ENCODE measurements around the gene HNRNPM. TPM values are rescaled to one million over a fixed set of nuclear protein-coding genes. Genes with fewer than 3 reads are reported as not detected.
A peak's percentile ranks its signal among the peaks of the same experiment; 100 is the strongest.
"Not testable (repeated sequence)": the region's sequence is repeated elsewhere in the genome, so short reads cannot be mapped to it uniquely, and the experiment has no call there.

Gene HNRNPM
- total RNA-seq, 2 donors from 2014 or later = 155 to 289 TPM

GRCh38 chr19:8512115-8512967, 67.6 kb downstream of the HNRNPM start:
- Mint-ChIP-seq H3K9me3 (no peaks in the 10 kb centered on the region), H3K4me3 (peak overlapping the region; percentile 97), H3K27me3 (no peaks in the 10 kb centered on the region), H3K36me3 (ENCODE audit: low read depth) (peaks cover 6% of the 10 kb centered on the region), H3K4me1 (peaks cover 15% of the 10 kb centered on the region), H3K27ac (no peak overlapping the region)
- ATAC-seq (replicated peaks) = no peak

- H3K27me3 Mint-ChIP-seq = no peaks in the 10 kb centered on the region
- H3K4me3 Mint-ChIP-seq = peak overlapping the region; percentile 97
- peaks cover 6% of the 10 kb centered on the region for H3K36me3 Mint-ChIP-seq (ENCODE audit: low read depth)
- H3K4me1 Mint-ChIP-seq = peaks cover 22% of the 10 kb centered on the region
- no peaks in the 10 kb centered on the region for H3K9me3 Mint-ChIP-seq
- ATAC-seq (replicated peaks) = no peak
- H3K27ac Mint-ChIP-seq = peak overlapping the region; percentile 98
These were observed 68.4 kb downstream of the HNRNPM start for GRCh38 chr19:8513036-8513686.

GRCh38 chr19:8513687-8514504, 69.1 kb downstream of the HNRNPM start, which contains the start of gene ZNF414:
ZNF414 (minus strand) TSS chr19:8514167; CDS start chr19:8514046, 121 bp downstream.
- ATAC-seq (replicated peaks) = peak; percentile 89
- Mint-ChIP-seq H3K27ac (peak within 1 kb of the TSS; percentile 98), H3K4me1 (peaks cover 27% of the 10 kb centered on the region), H3K9me3 (no peaks in the 10 kb centered on the region), H3K4me3 (peak within 1 kb of the TSS; percentile 97), H3K36me3 (ENCODE audit: low read depth) (peaks cover 6% of the 10 kb centered on the region), H3K27me3 (no peaks in the 10 kb centered on the region)

- H3K27ac Mint-ChIP-seq = peak overlapping the region; percentile 98
- ATAC-seq (replicated peaks); H3K9me3 Mint-ChIP-seq; H3K36me3 Mint-ChIP-seq (ENCODE audit: low read depth); H3K27me3 Mint-ChIP-seq: not testable (repeated sequence)
- H3K4me1 Mint-ChIP-seq = peaks cover 27% of the 10 kb centered on the region
- peak overlapping the region; percentile 97 for H3K4me3 Mint-ChIP-seq
These were observed 69.8 kb downstream of the HNRNPM start for GRCh38 chr19:8514505-8515009.

- peaks cover 6% of the 10 kb centered on the region for H3K36me3 Mint-ChIP-seq (ENCODE audit: low read depth)
- peak overlapping the region; percentile 97 for H3K4me3 Mint-ChIP-seq
- H3K27me3 Mint-ChIP-seq = no peaks in the 10 kb centered on the region
- peak; percentile 44 for ATAC-seq (replicated peaks)
- no peaks in the 10 kb centered on the region for H3K9me3 Mint-ChIP-seq
- H3K27ac Mint-ChIP-seq = peak overlapping the region; percentile 98
- H3K4me1 Mint-ChIP-seq = peaks cover 27% of the 10 kb centered on the region
These were observed 70.5 kb downstream of the HNRNPM start for GRCh38 chr19:8515317-8515716.

GRCh38 chr19:8517551-8518442, 73.0 kb downstream of the HNRNPM start:
- Mint-ChIP-seq H3K4me3 (peak overlapping the region; percentile 80), H3K27me3 (no peaks in the 10 kb centered on the region), H3K27ac (peak overlapping the region; percentile 95), H3K4me1 (peaks cover 27% of the 10 kb centered on the region), H3K9me3 (no peaks in the 10 kb centered on the region), H3K36me3 (ENCODE audit: low read depth) (peaks cover 19% of the 10 kb centered on the region)
- peak; percentile 8 for ATAC-seq (replicated peaks)

- Mint-ChIP-seq H3K27ac (peak overlapping the region; percentile 95), H3K4me1 (peaks cover 24% of the 10 kb centered on the region), H3K27me3 (no peaks in the 10 kb centered on the region), H3K9me3 (no peaks in the 10 kb centered on the region), H3K36me3 (ENCODE audit: low read depth) (peaks cover 14% of the 10 kb centered on the region), H3K4me3 (peak overlapping the region; percentile 80)
- ATAC-seq (replicated peaks) = no peak
These were observed 73.8 kb downstream of the HNRNPM start for GRCh38 chr19:8518536-8518935.

GRCh38 chr19:8519388-8519787, 74.6 kb downstream of the HNRNPM start:
- ATAC-seq (replicated peaks) = no peak
- Mint-ChIP-seq H3K9me3 (no peaks in the 10 kb centered on the region), H3K27ac (no peak overlapping the region)

GRCh38 chr19:8525401-8525684, 80.6 kb downstream of the HNRNPM start:
- peaks cover 37% of the 10 kb centered on the region for H3K36me3 Mint-ChIP-seq (ENCODE audit: low read depth)

More at GRCh38 chr19:8519388-8519787, 74.6 kb downstream of the HNRNPM start:
- no peaks in the 10 kb centered on the region for H3K27me3 Mint-ChIP-seq
- peaks cover 23% of the 10 kb centered on the region for H3K4me1 Mint-ChIP-seq
- H3K36me3 Mint-ChIP-seq (ENCODE audit: low read depth) = peaks cover 13% of the 10 kb centered on the region
- no peak overlapping the region for H3K4me3 Mint-ChIP-seq

GRCh38 chr19:8526345-8527091, 81.7 kb downstream of the HNRNPM start:
- H3K4me1 Mint-ChIP-seq = peaks cover 5% of the 10 kb centered on the region
- H3K4me3 Mint-ChIP-seq = no peak overlapping the region
- peak; percentile 42 for ATAC-seq (replicated peaks)
- H3K27ac Mint-ChIP-seq = no peak overlapping the region
- peaks cover 34% of the 10 kb centered on the region for H3K36me3 Mint-ChIP-seq (ENCODE audit: low read depth)
- no peaks in the 10 kb centered on the region for H3K27me3 Mint-ChIP-seq
- no peaks in the 10 kb centered on the region for H3K9me3 Mint-ChIP-seq

More at GRCh38 chr19:8525401-8525684, 80.6 kb downstream of the HNRNPM start:
- Mint-ChIP-seq H3K4me1 (peaks cover 5% of the 10 kb centered on the region), H3K9me3 (no peaks in the 10 kb centered on the region), H3K4me3 (no peak overlapping the region), H3K27ac (no peak overlapping the region), H3K27me3 (no peaks in the 10 kb centered on the region)
- ATAC-seq (replicated peaks) = no peak

- Mint-ChIP-seq H3K36me3 (ENCODE audit: low read depth) (peaks cover 43% of the 10 kb centered on the region), H3K4me3 (no peak overlapping the region)
These were observed 83.7 kb downstream of the HNRNPM start for GRCh38 chr19:8528500-8528899.

GRCh38 chr19:8529369-8530006, 84.7 kb downstream of the HNRNPM start:
- Mint-ChIP-seq H3K4me3 (no peak overlapping the region), H3K4me1 (peaks cover 5% of the 10 kb centered on the region), H3K27me3 (no peaks in the 10 kb centered on the region), H3K36me3 (ENCODE audit: low read depth) (peaks cover 47% of the 10 kb centered on the region), H3K9me3 (no peaks in the 10 kb centered on the region), H3K27ac (peak overlapping the region; percentile 71)
- ATAC-seq (replicated peaks) = no peak

More at GRCh38 chr19:8528500-8528899, 83.7 kb downstream of the HNRNPM start:
- Mint-ChIP-seq H3K4me1 (peaks cover 5% of the 10 kb centered on the region), H3K27me3 (no peaks in the 10 kb centered on the region), H3K9me3 (no peaks in the 10 kb centered on the region), H3K27ac (peak overlapping the region; percentile 59)
- ATAC-seq (replicated peaks) = no peak

Data from activated T-helper 17 cell treated with anti-CD3 and anti-CD28 coated beads, Interleukin-2, amount 50 U/mL, for 72 hours (primary cell).